SW480 (cell line): ENCODE measurements around the gene SIRT2.

Experiments
- DNase-seq: peaks from one replicate; pipeline ENCODE4 v3.0.0-alpha.2; 2016; ENCODE audit warnings: low spot score

SIRT2 gene

DNA sequence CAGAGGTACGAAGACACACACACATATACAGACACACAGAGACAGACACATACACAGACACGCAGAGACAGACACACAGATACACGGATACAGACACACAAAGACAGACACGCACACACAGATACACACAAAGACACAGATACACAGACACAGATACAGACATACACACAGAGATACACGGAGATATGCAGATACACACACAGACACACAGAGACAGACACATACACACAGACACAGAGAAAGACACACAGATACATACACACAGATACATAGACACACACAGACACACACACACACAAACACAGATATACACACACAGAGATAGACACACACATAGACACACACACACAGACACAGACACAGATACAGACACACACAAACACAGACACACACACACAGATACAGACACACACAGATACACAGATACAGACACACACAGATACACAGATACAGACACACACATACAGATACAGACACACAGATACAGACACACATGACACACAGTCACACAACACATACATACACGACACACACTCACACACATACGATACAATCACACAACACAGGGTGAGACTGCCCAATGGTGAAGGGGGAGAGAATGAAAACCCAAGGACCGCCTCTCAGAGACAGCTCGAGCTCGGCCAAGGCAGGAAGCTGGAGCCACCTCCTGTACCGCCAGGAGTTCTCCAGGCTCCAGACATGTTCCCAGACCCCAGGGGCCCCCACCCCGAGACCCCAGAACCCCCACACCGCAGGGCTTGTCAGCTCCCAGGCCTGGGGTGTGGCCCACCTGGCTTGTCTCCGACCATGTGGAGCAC is 21.4 kb upstream of the SIRT2 start:
- DNase-seq = no peak

DNA sequence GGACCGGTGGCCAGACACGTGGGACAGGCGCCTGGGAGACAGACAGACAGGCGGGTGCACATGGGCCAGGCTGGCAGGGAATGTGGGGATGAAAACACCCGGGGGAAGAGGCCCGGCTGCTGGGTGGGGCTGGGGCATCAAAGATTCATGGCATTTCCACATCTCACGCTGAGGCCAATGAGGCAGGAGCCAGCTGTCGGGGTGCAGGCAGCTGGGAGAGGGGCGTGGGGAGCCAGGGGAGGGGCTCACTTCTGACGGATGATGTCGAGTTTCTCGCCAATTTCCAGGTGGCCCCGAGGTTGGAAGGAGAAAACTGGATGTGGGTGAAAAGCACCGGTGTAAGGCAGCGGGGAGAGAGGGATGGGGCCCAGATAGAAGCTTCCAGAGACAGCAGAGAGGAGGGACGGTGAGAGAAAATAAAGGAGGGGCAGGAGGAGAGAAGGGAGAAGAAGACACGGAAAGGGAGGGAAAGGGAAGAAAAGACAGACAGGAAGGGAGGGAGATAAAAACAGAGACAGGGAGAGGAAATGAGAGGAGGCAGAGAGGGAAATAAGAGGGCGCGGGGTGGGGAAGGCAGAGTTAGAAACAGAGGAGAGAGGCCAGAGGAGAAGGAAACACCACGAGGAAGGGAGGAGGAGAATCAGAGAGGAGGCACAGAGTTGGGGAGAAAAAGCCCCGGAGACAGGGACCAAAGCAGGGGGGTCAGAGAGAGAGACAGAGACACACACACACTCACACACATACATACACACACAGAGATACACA is 20.6 kb upstream of the SIRT2 start:
- no peak for DNase-seq

DNA sequence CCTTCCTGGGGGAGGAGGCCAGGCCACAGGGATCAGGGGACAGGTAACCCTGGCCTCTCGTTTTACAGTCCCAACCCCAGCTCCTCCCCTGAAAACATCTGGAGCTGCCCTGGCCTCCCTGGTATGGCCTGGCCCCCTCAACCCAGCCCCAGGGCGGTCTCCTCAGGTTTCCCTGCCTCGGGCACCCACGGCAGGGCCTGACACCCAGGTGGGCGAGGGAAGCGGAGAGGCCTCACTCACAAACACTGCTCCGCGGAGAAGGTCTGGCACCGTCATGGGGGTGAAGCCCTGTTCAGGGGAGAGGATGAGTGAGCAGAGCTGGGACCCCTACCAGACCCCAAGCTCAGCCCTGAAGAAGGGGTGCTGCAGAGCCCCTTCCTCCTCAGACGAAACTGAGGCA is 19.1 kb upstream of the SIRT2 start:
- DNase-seq = no peak

DNA sequence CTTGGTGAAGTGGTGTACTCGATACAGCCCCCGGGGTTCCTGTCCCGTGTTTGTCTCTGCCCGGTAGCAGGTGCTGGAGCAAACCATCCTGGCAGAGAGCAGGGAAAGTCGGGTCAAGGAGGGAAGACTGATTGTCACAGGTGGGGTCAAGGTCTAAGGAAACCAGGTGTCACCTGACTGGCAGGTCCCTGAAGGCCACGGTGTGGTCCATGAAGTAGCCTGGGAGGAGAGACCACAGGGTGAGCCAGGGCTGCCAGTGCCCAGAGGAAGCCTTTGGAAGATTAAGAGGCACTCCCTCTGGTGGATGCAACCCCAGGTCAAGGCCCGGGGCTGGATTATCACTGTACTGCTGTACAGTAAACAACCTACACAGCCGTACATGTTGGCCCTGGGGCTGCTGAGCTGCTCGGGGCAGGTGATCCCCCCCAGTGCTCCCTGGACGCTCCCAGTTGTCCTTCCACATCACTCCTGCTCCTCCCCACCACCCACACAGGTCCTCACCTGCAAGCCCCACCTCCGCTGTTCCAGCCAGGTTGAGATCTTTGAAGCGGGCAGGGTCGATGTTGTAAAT is 18.6 kb upstream of the SIRT2 start:
- peak; percentile 65 for DNase-seq

DNA sequence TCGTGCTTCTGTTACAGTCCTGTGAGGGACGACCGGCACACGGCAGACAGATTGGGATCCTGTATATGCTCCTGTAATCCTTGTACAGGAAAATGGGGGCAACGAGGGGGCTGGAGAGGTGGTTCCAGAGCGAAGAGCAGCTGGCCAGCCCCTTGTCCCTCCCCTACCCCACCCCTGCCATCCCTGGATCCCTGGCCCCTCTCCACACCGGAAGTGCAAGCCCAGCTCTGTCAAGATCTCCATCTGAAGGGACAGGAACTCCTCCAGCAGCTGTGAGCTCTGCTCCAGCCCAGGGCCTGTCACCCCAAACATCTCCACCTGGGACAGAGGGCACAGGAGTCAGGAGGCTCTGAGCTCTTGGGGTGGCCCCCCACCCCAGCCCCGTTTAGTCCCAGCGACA is 18.1 kb upstream of the SIRT2 start:
- DNase-seq = no peak

GRCh38 chr19:38915329-38916321 is 16.2 kb upstream of the SIRT2 start:
- DNase-seq = no peak

- no peak for DNase-seq
Observed at GRCh38 chr19:38913958-38914357, 14.5 kb upstream of the SIRT2 start.

DNA sequence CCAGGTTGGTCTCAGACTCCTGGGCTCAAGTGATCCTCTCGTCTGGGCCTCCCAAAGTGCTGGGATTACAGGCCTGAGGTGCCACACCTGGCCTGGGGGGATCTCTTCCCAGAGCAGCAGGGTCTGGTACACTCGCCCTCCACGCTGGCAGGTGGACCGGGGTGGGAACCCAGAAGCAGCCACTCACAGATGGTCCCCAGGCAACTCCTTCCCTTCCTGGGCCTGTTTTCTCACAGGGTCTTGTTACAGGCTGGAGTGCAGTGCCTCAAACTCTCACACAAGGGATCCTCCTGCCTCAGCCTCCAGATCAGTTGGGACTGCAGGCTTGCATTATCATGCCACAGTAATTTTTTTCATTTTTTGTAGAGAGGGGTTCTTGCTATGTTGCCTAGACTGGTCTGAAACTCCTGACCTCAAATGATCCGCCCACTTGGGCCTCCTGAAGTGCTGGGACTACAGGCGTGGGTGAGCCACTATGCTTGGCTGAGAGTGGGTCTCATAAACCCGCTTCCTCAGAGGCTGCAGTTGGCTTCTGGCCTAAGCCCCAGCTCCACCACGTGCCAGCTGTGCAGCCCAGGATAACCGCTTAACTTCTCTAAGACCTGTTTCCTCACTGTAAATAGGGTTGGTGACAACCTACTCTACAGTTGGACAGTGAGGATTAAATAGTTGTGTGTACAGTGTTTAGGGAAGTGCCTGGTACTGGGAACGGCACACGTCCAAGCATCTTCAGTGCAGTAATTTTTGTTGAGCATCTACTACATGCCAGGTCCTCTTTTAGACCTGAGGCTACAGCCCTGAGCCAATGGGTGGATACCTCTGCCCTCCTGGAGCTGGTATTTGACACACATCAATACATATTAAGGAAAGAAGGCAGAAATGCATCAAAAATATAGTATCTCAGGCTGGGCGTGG is 13.4 kb upstream of the SIRT2 start:
- no peak for DNase-seq

- no peak for DNase-seq
Observed at GRCh38 chr19:38911388-38912001, 12.1 kb upstream of the SIRT2 start.

DNA sequence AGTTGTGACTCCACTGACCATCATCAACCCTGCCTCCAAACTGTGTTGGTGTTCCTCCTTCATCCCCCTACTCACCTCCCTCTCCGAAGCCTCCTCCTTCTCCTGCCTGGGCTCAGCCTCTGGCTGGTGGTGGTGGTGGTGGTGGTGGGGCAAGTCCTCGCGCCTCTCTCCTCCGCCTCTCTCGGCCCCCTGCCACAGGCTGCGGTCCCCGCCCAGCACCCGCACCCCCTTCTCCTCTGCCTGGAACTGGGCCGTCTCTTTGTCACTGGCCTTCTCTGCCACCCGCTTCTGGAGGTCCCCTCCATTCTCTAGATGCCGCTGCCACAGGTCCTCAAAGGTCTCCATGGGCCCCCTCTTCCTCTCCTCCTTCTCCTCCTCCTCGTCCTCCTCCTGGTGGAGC is 11.1 kb upstream of the SIRT2 start:
- DNase-seq = no peak

DNA sequence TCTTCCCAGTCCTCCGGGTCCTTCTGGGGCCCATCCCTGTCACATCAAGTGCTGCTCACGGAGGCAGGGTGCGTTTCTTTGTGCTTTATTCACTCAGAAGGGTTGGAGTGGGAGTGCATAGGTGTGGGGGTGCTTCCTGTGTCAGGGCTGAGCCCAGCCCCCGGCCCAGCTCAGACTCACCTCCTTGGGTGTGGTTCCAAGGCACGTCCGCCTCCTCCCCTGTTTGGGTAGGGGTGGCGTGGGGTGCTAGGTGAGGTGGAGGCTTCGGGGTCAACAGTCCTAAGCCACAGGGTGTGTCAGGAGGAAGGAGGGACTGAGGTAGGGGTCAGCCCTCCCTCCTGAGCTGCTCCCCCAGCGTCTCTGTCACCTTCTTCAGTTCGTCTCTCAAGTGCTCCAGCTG is 9.5 kb upstream of the SIRT2 start:
- DNase-seq = no peak

GRCh38 chr19:38907670-38908069 is 8.3 kb upstream of the SIRT2 start:
- no peak for DNase-seq

DNA sequence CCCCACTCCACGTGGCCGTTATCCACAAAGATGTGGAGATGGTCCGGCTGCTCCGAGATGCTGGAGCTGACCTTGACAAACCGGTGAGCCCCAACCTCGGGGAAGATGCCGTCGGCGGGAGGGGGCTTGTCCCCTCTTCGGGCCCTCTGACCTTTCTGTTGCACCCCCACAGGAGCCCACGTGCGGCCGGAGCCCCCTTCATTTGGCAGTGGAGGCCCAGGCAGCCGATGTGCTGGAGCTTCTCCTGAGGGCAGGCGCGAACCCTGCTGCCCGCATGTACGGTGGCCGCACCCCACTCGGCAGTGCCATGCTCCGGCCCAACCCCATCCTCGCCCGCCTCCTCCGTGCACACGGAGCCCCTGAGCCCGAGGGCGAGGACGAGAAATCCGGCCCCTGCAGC is 7.8 kb upstream of the SIRT2 start:
- DNase-seq = no peak

DNA sequence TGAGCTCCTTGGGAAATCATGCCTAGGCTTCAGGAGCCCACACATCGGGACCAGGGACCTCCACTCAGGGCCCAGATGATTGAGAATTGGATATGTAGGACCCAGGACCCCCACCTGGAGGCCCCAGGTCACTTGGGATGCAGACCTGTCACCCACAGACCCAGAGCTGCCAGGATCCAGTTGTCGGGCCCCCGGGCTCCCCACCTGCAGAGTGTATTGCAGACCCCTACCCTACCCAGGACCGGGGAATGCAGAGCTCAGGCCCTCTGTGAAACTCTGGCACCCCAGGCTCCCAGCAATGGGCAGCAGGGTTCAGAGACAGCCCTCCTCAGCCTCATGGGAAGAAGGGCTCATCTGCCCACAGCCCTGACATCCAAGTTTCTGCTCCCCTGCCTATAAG is 6.2 kb upstream of the SIRT2 start:
- no peak for DNase-seq

DNA sequence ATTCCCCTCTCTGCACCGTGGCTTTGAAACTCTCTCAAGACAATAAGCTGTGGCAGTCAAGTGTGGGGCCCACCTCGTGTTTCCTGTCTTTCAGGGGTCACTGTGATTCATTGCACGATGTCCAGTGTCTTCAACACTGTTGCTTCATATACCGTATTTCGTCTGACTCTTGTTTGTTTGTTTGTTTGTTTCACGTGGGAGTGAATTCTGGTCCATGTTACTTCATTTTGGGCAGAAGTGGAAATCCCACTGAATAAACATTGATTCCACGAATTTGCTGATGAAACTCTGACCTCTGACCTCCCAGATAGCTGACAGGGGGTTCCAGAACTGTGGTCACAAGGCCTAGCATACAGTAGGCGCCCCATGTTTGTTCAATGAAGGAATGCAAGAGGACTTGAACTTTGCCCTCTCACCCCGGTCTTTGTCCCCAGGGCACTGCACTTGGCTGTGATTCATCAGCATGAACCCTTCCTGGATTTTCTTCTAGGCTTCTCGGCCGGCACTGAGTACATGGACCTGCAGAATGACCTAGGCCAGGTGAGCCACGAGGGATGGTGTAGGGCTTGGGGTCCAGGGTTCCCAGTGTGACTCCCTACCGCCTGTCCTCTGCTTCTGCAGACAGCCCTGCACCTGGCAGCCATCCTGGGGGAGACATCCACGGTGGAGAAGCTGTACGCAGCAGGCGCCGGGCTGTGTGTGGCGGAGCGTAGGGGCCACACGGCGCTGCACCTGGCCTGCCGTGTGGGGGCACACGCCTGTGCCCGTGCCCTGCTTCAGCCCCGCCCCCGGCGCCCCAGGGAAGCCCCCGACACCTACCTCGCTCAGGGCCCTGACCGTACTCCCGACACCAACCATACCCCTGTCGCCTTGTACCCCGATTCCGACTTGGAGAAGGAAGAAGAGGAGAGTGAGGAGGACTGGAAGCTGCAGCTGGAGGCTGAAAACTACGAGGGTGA is 5.4 kb upstream of the SIRT2 start:
- no peak for DNase-seq

- DNase-seq = no peak
Observed at GRCh38 chr19:38901683-38902082, 2.3 kb upstream of the SIRT2 start.

- no peak for DNase-seq
Observed at GRCh38 chr19:38900743-38901190, 1.3 kb upstream of the SIRT2 start.

GRCh38 chr19:38900202-38900629 is 798 bp upstream of the SIRT2 start:
- DNase-seq = peak; percentile 69

DNA sequence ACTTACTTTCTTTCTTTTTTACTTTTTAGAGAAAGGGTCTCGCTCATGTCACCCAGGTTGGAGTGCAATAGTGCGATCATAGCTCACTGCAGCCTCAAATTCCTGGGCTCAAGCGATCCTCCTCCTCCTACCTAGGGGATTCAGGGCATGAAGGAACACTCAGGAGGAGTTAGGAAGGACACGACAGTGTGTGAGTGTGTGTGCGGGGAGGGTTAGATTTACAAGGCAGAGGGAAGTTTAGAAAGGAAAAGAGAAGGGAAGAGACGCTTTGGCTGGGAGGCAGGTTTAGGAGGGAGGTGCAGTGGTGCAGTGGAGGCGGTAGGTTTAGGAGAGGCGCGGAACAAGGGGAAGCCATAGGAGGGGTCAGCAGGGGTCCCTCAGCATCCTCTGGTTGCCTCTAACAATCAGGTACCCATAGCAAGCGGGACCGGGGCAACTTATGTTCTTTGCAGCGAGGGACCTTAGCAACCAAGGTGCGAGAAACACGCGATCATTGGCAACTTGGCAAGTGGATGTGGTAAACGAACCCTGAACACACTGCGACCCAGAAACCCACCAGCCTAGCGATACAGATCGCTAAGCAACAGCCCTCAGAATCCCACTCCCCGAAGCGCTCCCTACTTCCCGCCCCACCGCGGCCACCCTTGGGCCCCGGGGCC is 501 bp downstream of the SIRT2 start:
- no peak for DNase-seq
